Ramos (cell line): ENCODE results near the gene SNAPIN.

Source experiments
- in situ Hi-C: fragments of 300-500 bp; cut with MboI; formaldehyde crosslinking; loops from one replicate; pipeline ENCODE4 v1.14.3; 2022; ENCODE audit warnings: low sequenced_read_pairs; ENCODE audit not compliant: unreplicated experiment

SNAPIN gene

DNA sequence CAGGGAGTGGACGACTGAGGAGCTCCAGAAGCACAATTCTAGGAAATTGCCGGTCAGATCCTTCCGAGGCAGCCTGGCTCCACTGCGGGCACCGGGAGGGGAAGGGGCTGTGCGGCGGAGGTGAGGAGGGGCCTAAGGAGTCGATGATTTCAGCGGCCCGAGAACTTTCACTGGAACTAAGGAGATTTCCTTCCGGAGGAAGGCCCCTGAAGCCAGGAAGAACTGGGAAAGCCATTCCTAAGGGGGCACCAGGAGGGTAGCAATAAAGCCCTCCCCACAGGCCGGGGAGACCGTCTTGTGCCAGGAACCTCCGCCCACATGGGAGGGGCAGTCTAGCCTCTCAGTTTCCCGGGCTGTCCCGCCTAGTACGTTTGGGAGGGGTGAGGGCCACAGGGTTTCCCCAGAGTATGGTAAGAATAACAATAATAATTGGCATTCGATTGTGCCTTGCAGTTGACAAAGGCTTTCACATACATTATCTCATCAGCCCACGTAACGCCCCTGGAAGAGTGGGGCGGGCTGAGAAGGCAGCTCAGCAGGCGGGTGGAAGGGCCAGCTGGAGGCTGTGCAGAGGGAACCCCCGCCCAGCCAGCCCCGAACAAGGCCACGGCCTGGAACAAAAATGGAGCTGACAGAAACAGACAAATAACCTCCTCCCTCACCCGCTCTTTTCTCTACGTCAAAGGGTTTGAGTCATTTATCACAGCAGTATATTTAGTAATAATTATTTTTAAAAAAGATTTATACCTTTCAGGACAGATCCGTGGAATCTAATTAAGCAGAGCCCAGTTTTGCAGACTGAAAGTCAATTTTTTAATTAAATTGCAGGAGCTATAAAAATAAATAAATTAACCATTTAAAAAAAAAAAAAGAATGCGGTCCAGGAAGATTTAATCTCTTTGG lies 39.8 kb downstream of the SNAPIN start:
- in situ Hi-C loops = no loop called here

DNA sequence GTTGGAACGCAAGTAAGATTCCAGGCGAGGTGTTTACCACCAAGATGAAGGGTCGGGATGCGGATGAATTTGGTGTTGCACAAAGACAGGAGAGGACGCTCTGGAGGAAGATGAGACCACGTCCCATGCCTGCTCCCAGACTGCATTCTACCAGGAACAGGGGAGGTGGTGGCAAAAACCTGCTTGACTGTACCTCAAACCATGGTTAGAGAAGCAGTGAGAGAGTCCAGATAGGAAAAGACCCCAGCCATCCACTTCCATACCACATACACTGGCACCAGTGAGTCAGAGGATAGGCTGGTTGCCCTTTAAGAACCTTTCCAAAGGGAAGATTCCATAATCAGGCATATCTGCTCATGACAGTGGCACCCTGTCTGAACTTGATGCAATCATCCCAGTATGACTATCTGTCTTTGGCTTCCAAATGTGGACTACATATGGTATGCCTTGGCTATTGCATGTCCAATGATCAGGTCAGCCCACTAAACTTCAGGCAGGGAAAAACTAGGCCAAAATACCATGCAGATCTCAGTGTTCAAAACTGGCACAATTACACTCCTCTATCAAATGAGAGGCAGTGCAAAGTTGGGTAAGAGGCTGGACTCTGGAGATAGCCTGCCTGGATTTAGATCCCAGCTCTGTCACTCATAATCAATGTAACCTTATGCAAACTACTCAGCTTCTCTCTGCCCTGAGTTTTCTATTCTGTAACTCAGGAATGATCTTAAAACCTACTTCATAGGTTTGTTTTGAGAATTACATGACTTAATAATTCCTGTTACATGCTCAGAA lies 40.6 kb downstream of the SNAPIN start:
- in situ Hi-C loops = no loop called here

DNA sequence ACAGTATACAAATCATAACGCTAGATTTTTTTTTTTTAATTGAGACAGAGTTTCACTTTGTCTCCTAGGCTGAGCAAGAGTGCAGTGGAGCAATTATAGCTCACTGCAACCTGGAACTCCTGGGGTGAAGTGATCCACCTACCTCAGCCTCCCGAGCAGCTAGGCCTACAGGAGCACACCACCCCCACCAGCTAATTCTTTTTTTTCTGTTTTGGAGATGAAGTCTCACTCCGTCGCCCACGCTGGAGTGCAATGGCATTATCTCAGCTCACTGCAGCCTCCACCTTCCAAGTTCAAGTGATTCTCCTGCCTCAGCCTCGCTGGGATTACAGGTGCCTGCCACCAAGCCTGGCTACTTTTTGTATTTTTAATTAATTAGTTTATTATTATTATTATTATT lies 41.3 kb downstream of the SNAPIN start:
- in situ Hi-C loops = no loop called here

DNA sequence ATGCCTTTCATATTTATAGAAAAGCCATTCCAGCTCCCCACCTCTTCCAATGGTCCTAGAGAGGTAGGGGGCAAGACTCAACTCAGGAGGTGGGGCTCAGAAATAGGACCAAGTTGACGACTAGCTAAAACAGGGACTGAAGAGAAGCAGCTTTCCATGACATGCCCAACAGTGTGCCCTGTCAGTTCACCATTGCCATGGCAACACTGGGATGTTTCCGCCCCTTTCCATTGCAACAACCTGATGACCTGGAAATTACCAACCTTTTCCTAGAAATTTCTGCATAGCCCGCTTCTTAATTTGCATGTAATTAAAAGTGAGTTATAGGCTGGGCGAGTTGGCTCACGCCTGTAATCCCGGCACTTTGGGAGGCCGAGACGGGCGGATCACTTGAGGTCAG lies 47.0 kb downstream of the SNAPIN start:
- in situ Hi-C loops = no loop called here

DNA sequence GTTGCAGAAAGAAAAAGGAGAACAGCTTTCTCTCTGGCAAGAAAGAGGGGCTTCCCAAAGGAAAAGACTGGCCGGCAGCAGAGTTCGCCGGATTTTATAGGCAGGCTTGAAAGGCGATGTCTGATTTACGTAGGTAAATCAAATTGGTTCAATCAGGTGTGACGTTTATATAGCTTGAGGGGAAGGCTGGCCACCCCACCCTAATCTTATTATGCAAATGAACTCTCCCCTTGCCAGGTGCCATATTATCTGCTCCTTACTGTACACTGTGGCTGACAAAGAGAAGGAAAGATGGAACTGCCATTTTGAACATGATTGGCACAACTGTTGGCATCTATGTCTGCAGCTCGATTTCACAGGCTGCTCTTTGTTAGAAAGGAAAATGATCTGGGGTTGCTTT lies 52.5 kb downstream of the SNAPIN start:
- in situ Hi-C loops = no loop called here
